K562 (cell line): ENCODE measurements around the gene CSK. TPM values are rescaled to one million over a fixed set of nuclear protein-coding genes. Genes with fewer than 3 reads are reported as not detected.

Experiments used
- ATAC-seq: fragments of 200-7000 bp; cut with Tn5 transposase; 3 replicates; pipeline ENCODE4 v1.9.1; 2020; ENCODE audit warnings: moderate library complexity
- BruUV-seq: library from RNA; stranded (reverse); fragments of 400-500 nt; replicated peaks from 2 replicates; lab custom pipeline; 2021; lab: Mats Ljungman, UMichigan
- CTCF ChIA-PET: fragments of 300-600 bp; formaldehyde crosslinking; extraction: SDS; loops from one replicate; lab custom pipeline; 2021; ENCODE audit warnings: low intra/inter-chr PET ratio; lab: Yijun Ruan, JAX
- POLR2A ChIA-PET: fragments of 300-600, 350-650 bp; sonication (Branson Sonifier 250); formaldehyde crosslinking; extraction: SDS; loops from one replicate; lab custom pipeline; 2021; ENCODE audit warnings: antibody characterized with exemption, inconsistent platforms; lab: Yijun Ruan, JAX
- DNase-seq, 4 experiments: peaks; one replicate each; pipeline versions ENCODE4 v3.0.0 to v3.0.0-alpha.2; 2011 to 2018; ENCODE audit warnings: low spot score in 3 of 4, mixed read lengths in 3 of 4; ENCODE audit errors: extremely low read depth in 1 of 4
- FAIRE-seq: peaks from 2 replicates; lab custom pipeline; 2011; peaks lifted over from hg19 to GRCh38; lab: Jason Lieb, UNC
- H2AFZ ChIP-seq: 2 replicates; pipeline ENCODE4 v1.6.0; 2011; ENCODE audit warnings: low read depth, low read length, control low read depth, inconsistent platforms
- H3K27ac ChIP-seq: fragments of 200-600 bp; 3 replicates; pipeline ENCODE4 v1.8.0; 2011; ENCODE audit warnings: low read depth, mild to moderate bottlenecking, control low read depth, inconsistent platforms, low read length, moderate library complexity, mixed read lengths; ENCODE audit errors: extremely low read depth
- H3K27me3 ChIP-seq, 2 experiments: fragments of 300-600 bp in 1 of 2; 2 replicates in 1 of 2; 3 replicates in 1 of 2; pipeline versions ENCODE4 v1.6.0 to v1.8.0; 2011; ENCODE audit warnings: inconsistent platforms in 2 of 2, low read length in 2 of 2, mild to moderate bottlenecking in 1 of 2, mixed read lengths in 1 of 2, moderate library complexity in 1 of 2; ENCODE audit not compliant: control insufficient read depth in 2 of 2, insufficient read depth in 2 of 2
- H3K36me3 ChIP-seq: fragments of 300-600 bp; 3 replicates; pipeline ENCODE4 v1.8.0; 2011; ENCODE audit warnings: mild to moderate bottlenecking, low read length, inconsistent platforms; ENCODE audit not compliant: control insufficient read depth, insufficient read depth
- H3K4me1 ChIP-seq, 2 experiments: fragments of 200-600 bp in 1 of 2; replicated peaks in 1 of 2; 2 replicates in 1 of 2; 3 replicates in 1 of 2; pipeline versions ENCODE4 v1.5.1 to v1.8.0; 2011; ENCODE audit warnings: inconsistent platforms in 2 of 2, low read length in 2 of 2, mild to moderate bottlenecking in 1 of 2, mixed read lengths in 1 of 2, moderate library complexity in 1 of 2; ENCODE audit not compliant: control insufficient read depth in 2 of 2, insufficient read depth in 2 of 2
- H3K4me2 ChIP-seq: 2 replicates; pipeline ENCODE4 v1.6.1; 2011; ENCODE audit warnings: low read length, control low read depth, inconsistent platforms, mixed read lengths; ENCODE audit not compliant: insufficient read depth
- H3K4me3 ChIP-seq: fragments of 200-600 bp; sonication (generic), shearing (Covaris generic); 2 replicates; pipeline ENCODE4 v1.5.1; 2016; ENCODE audit warnings: control low read depth, inconsistent platforms
- H3K79me2 ChIP-seq: fragments of 200-600 bp; 3 replicates; pipeline ENCODE4 v1.8.0; 2011; ENCODE audit warnings: low read length, inconsistent platforms; ENCODE audit not compliant: control insufficient read depth, insufficient read depth
- H3K9ac ChIP-seq, 2 experiments: 2 replicates each; pipeline versions ENCODE4 v1.6.0 to v1.6.1; 2011; ENCODE audit warnings: low read depth in 2 of 2, low read length in 2 of 2, control low read depth in 1 of 2, inconsistent platforms in 1 of 2, mild to moderate bottlenecking in 1 of 2, mixed read lengths in 1 of 2; ENCODE audit not compliant: insufficient read depth in 1 of 2
- H3K9me1 ChIP-seq: one replicate; pipeline ENCODE4 v1.6.0; 2011; ENCODE audit warnings: inconsistent platforms, mild to moderate bottlenecking, low read length, moderate library complexity; ENCODE audit not compliant: control insufficient read depth, insufficient read depth
- H3K9me3 ChIP-seq: replicated peaks from 2 replicates; pipeline ENCODE4 v1.5.1; 2011; ENCODE audit warnings: low read depth, low read length, inconsistent platforms; ENCODE audit not compliant: control insufficient read depth, insufficient read depth
- H4K20me1 ChIP-seq: replicated peaks from 2 replicates; pipeline ENCODE4 v1.6.1; 2011; ENCODE audit warnings: low read length, inconsistent platforms, mixed read lengths; ENCODE audit not compliant: control insufficient read depth, insufficient read depth
- MEIS2 ChIP-seq: fragments of 450-650 bp; IDR thresholded peaks from 2 replicates; pipeline ENCODE4 v1.6.1; 2014; ENCODE audit warnings: mild to moderate bottlenecking; ENCODE audit not compliant: partially characterized antibody
- NFATC3 ChIP-seq: fragments of 450-650 bp; IDR thresholded peaks from 2 replicates; pipeline ENCODE4 v1.6.1; 2017; ENCODE audit warnings: mild to moderate bottlenecking
- ZFPM2 ChIP-seq: fragments of 250-450 bp; sonication (Bioruptor Pico); IDR thresholded peaks from 2 replicates; pipeline ENCODE4 v1.5.1; 2022; ENCODE audit warnings: mild to moderate bottlenecking
- ZNF12 ChIP-seq: sonication (generic); formaldehyde crosslinking; IDR thresholded peaks from 2 replicates; pipeline ENCODE4 v1.4.0; 2020; ENCODE audit warnings: mild to moderate bottlenecking, missing genetic modification reagents
- WGBS: fragments of 100-300 bp; shearing (Covaris generic); methylation state at CpG from one replicate; pipeline ENCODE4 v1.1.6; 2016; ENCODE audit warnings: low coverage, mixed read lengths; ENCODE audit not compliant: insufficient coverage; ENCODE audit errors: missing lambda C conversion rate; 5-methylcytosine and 5-hydroxymethylcytosine counted together
- in situ Hi-C: fragments of 300-500 bp; cut with MboI; formaldehyde crosslinking; loops from 4 replicates; pipeline ENCODE4 v1.15.0; 2018; ENCODE audit warnings: inconsistent platforms, mixed read lengths
- intact Hi-C: fragments of 100-400 bp; cut with micrococcal nuclease; formaldehyde crosslinking; loops from 2 replicates; pipeline ENCODE4 v1.14.2; 2022
- polyA plus RNA-seq, 8 experiments: library from polyadenylated mRNA; depleted of rRNA in 4 of 8; stranded (reverse) in 5 of 8; unstranded in 3 of 8; fragments of >200 nt; fragmentation: Nextera tagmentation in 2 of 8; fragmentation: Illumina TruSeq in 1 of 8; extraction: Ambion mirVana in 2 of 8; extraction: Trizol in 1 of 8; gene quantifications; 2 replicates each; pipeline versions ENCODE4 v1.2.1 to v1.2.3, GENCODE V29; 2011 to 2014; ENCODE audit warnings: inconsistent platforms in 1 of 8, missing spikeins in 1 of 8
- total RNA-seq, 7 experiments: library from RNA; depleted of rRNA in 6 of 7; stranded (reverse); fragments of >200 nt in 6 of 7; fragmentation: Illumina TruSeq in 2 of 7; extraction: Trizol in 2 of 7; gene quantifications; 2 replicates each; pipeline versions ENCODE4 v1.2.1 to v1.2.3, GENCODE V29; 2011 to 2021; ENCODE audit warnings: low replicate concordance in 1 of 7

CSK gene
- total and polyA plus RNA-seq, 9 of the 15 experiments (the other 6 are each of a cell fraction or from before 2014, with no cell fraction given), result 1.5 to 112 (median 22.5) TPM

- no TSS peak for BruUV-seq
- CTCF ChIA-PET, result interaction anchor here (0.5 kb wide), 1 partner anchor 67 kb away, joined by 7 read pairs; no protein-coding TSS in a partner anchor
- FAIRE-seq (no peak), DNase-seq (peak in 2 of 4 experiments; percentile 44 to 45), ATAC-seq (no peak)
- Histone ChIP-seq H3K79me2 (peaks cover 14% of the 10 kb centered on the region; the same call in 2 of the 3 replicates), H3K4me1 (peaks cover 18 to 59% of the 10 kb centered on the region in 2 experiments; a peak in 4 of 5 replicates), H3K9me1 (peaks cover 8% of the 10 kb centered on the region), H3K27ac (no peak overlapping the region), H3K4me3 (no peak overlapping the region), H3K27me3 (no peaks in the 10 kb centered on the region), H3K4me2 (no peak overlapping the region), H3K9me3 (no peaks in the 10 kb centered on the region), H3K36me3 (peaks cover 53% of the 10 kb centered on the region; the same call in 1 of the 3 replicates), H2AFZ (no peak overlapping the region), H4K20me1 (peaks cover 8% of the 10 kb centered on the region; the same call in 1 of the 2 replicates), H3K9ac (peak overlapping the region in 1 of 2 experiments; percentile 74; a peak in 2 of 4 replicates)
- in situ Hi-C loops (no loop called here), intact Hi-C loops (loop anchor here (5.0 kb wide), 1 partner anchor 67 kb away; no protein-coding TSS in a partner anchor)
- WGBS, result 79% methylated on average over 9 of the region's 11 CpGs
- TF ChIP-seq ZFPM2 (CRISPR knock-in tag) (no peak), NFATC3 (no peak), MEIS2 (no peak), ZNF12 (CRISPR knock-in tag) (no peak)
- POLR2A ChIA-PET, result interaction anchor here (0.6 to 1.7 kb wide), 3 partner anchors 11 to 1003 kb away, joined by 3 to 5 read pairs (median 4); no protein-coding TSS in a partner anchor
Observed at GRCh38 chr15:74838746-74839525, 57.1 kb downstream of the CSK start.
